GM23338 (cell line): Measurements from ENCODE around the gene MAP2K4. TPM values are rescaled to one million over a fixed set of nuclear protein-coding genes. Genes with fewer than 3 reads are reported as not detected.

Experiments used
- ATAC-seq: fragments of 200-7000 bp; cut with Tn5 transposase; 3 replicates; pipeline ENCODE4 v1.9.1; 2020
- DNase-seq: peaks from one replicate; pipeline ENCODE4 v3.0.0-alpha.2; 2015; ENCODE audit warnings: low spot score
- H2AFZ ChIP-seq: fragments of 200-600 bp; sonication (generic); 2 replicates; pipeline ENCODE4 v1.8.0; 2016; ENCODE audit warnings: antibody characterized with exemption, mild to moderate bottlenecking, moderate library complexity
- H3F3A ChIP-seq: fragments of 200-600 bp; sonication (generic); replicated peaks from 2 replicates; pipeline ENCODE4 v1.8.0; 2017; ENCODE audit warnings: antibody characterized with exemption, mixed run types, low read depth
- H3K27ac ChIP-seq: fragments of 200-600 bp; sonication (generic); 2 replicates; pipeline ENCODE4 v1.6.1; 2016; ENCODE audit warnings: low read depth
- H3K27me3 ChIP-seq: fragments of 200-600 bp; sonication (generic); 2 replicates; pipeline ENCODE4 v1.8.0; 2016; ENCODE audit warnings: mild to moderate bottlenecking, mixed run types, moderate library complexity; ENCODE audit not compliant: insufficient read depth
- H3K36me3 ChIP-seq: fragments of 200-600 bp; sonication (generic); 2 replicates; pipeline ENCODE4 v1.8.0; 2016; ENCODE audit warnings: mild to moderate bottlenecking; ENCODE audit not compliant: insufficient read depth
- H3K4me1 ChIP-seq: fragments of 200-600 bp; sonication (generic); 2 replicates; pipeline ENCODE4 v1.8.0; 2016; ENCODE audit warnings: mild to moderate bottlenecking, moderate library complexity; ENCODE audit not compliant: insufficient read depth
- H3K4me2 ChIP-seq: fragments of 200-600 bp; sonication (generic); 2 replicates; pipeline ENCODE4 v1.7.1; 2017; ENCODE audit warnings: mixed run types
- H3K4me3 ChIP-seq: fragments of 200-600 bp; sonication (generic); 2 replicates; pipeline ENCODE4 v1.6.1; 2016; ENCODE audit warnings: mixed run types
- H3K79me2 ChIP-seq: fragments of 200-600 bp; sonication (generic); replicated peaks from 2 replicates; pipeline ENCODE4 v1.8.0; 2017; ENCODE audit warnings: mild to moderate bottlenecking; ENCODE audit not compliant: insufficient read depth
- H3K9me2 ChIP-seq: fragments of 200-600 bp; sonication (generic); 2 replicates; pipeline ENCODE4 v1.8.0; 2017; ENCODE audit not compliant: insufficient read depth
- H4K20me1 ChIP-seq: fragments of 200-600 bp; sonication (generic); replicated peaks from 2 replicates; pipeline ENCODE4 v1.8.0; 2017; ENCODE audit warnings: mild to moderate bottlenecking; ENCODE audit not compliant: insufficient read depth
- H3K27ac Mint-ChIP-seq: 2 replicates; pipeline ENCODE4 v1.8.0; 2020; ENCODE audit warnings: inconsistent platforms, mild to moderate bottlenecking, moderate library complexity, mixed read lengths
- H3K27me3 Mint-ChIP-seq: 3 replicates; pipeline ENCODE4 v1.8.0; 2022; ENCODE audit warnings: low read depth, mild to moderate bottlenecking, moderate library complexity, mixed read lengths, inconsistent platforms; ENCODE audit not compliant: insufficient read depth, poor library complexity
- H3K36me3 Mint-ChIP-seq: 3 replicates; pipeline ENCODE4 v1.8.0; 2021; ENCODE audit warnings: low read depth, mild to moderate bottlenecking, inconsistent platforms, moderate library complexity, mixed read lengths
- H3K4me1 Mint-ChIP-seq: 3 replicates; pipeline ENCODE4 v1.8.0; 2020; ENCODE audit warnings: mild to moderate bottlenecking, inconsistent platforms, mixed read lengths
- H3K4me3 Mint-ChIP-seq: 3 replicates; pipeline ENCODE4 v1.8.0; 2021; ENCODE audit warnings: moderate library complexity, mild to moderate bottlenecking, inconsistent platforms, mixed read lengths
- H3K9me3 Mint-ChIP-seq: 3 replicates; pipeline ENCODE4 v1.8.0; 2020; ENCODE audit warnings: moderate library complexity, mild to moderate bottlenecking, inconsistent platforms, mixed read lengths
- CREB1 ChIP-seq: fragments of 250-450 bp; sonication (Bioruptor Pico); IDR thresholded peaks from 2 replicates; pipeline ENCODE4 v1.5.0; 2020; ENCODE audit warnings: low read depth, mild to moderate bottlenecking, moderate library complexity
- CTCF ChIP-seq, 2 experiments: fragments of 200-600 bp in 1 of 2; sonication (generic) in 1 of 2; conservative IDR thresholded peaks; 2 replicates each; pipeline versions ENCODE4 v1.5.1 to v1.6.1; 2016 to 2017; ENCODE audit warnings: antibody characterized with exemption in 2 of 2, low read depth in 2 of 2, mild to moderate bottlenecking in 2 of 2, moderate library complexity in 1 of 2
- ETS1 ChIP-seq: IDR thresholded peaks from 2 replicates; pipeline ENCODE4 v1.6.1; 2016; ENCODE audit warnings: antibody characterized with exemption
- EZH2 ChIP-seq: fragments of 200-600 bp; sonication (generic); IDR thresholded peaks from one replicate; pipeline ENCODE4 v1.8.0; 2017; ENCODE audit warnings: antibody characterized with exemption, mild to moderate bottlenecking, low read depth; ENCODE audit not compliant: unreplicated experiment
- EZH2phosphoT487 ChIP-seq: fragments of 200-600 bp; sonication (generic); IDR thresholded peaks from one replicate; pipeline ENCODE4 v1.8.1; 2018; ENCODE audit warnings: antibody characterized with exemption; ENCODE audit not compliant: unreplicated experiment
- JUNB ChIP-seq: IDR thresholded peaks from one replicate; pipeline ENCODE4 v1.6.1; 2016; ENCODE audit warnings: antibody characterized with exemption; ENCODE audit not compliant: unreplicated experiment
- NANOG ChIP-seq: IDR thresholded peaks from 2 replicates; pipeline ENCODE4 v1.6.1; 2016; ENCODE audit warnings: antibody characterized with exemption, borderline replicate concordance
- POLR2AphosphoS5 ChIP-seq: IDR thresholded peaks from 2 replicates; pipeline ENCODE4 v1.6.1; 2016; ENCODE audit warnings: antibody characterized with exemption, low read depth
- REST ChIP-seq: IDR thresholded peaks from one replicate; pipeline ENCODE4 v1.6.1; 2018; ENCODE audit warnings: antibody characterized with exemption; ENCODE audit not compliant: unreplicated experiment
- STAT1 ChIP-seq: IDR thresholded peaks from one replicate; pipeline ENCODE4 v1.6.1; 2016; ENCODE audit warnings: antibody characterized with exemption; ENCODE audit not compliant: unreplicated experiment
- ZNF114 ChIP-seq: fragments of 250-450 bp; sonication (Bioruptor Pico); IDR thresholded peaks from 2 replicates; pipeline ENCODE4 v1.5.0; 2020; ENCODE audit warnings: mild to moderate bottlenecking, moderate library complexity
- ZNF331 ChIP-seq: fragments of 250-450 bp; sonication (Bioruptor Pico); IDR thresholded peaks from 2 replicates; pipeline ENCODE4 v1.5.0; 2020; ENCODE audit warnings: low read depth, mild to moderate bottlenecking, moderate library complexity
- ZNF462 ChIP-seq: fragments of 250-450 bp; sonication (Bioruptor Pico); IDR thresholded peaks from 2 replicates; pipeline ENCODE4 v1.5.0; 2020; ENCODE audit warnings: mild to moderate bottlenecking, moderate library complexity
- polyA plus RNA-seq: library from polyadenylated mRNA; unstranded; fragments of >200 nt; fragmentation: Nextera tagmentation; extraction: Ambion mirVana; gene quantifications from 2 replicates; pipeline ENCODE4 v1.2.1, GENCODE V29; 2016
- total RNA-seq: library from RNA; depleted of rRNA; stranded (reverse); fragments of >200 nt; shearing (Covaris generic); gene quantifications from 2 replicates; pipeline ENCODE4 v1.2.3, GENCODE V29; 2014

MAP2K4 gene
- total and polyA plus RNA-seq, 2 experiments from 2014 or later = 25.3 to 36.4 TPM

GRCh38 chr17:12128946-12129345 lies 108.3 kb downstream of the MAP2K4 start:
- no peak overlapping the region for H3K4me3 Mint-ChIP-seq
- no peaks in the 10 kb centered on the region for H3K9me3 Mint-ChIP-seq
- Histone ChIP-seq H3K4me2 (no peak overlapping the region), H3K9me2 (no peaks in the 10 kb centered on the region), H3K36me3 (peaks cover 8% of the 10 kb centered on the region; the same call in 1 of the 2 replicates), H3K79me2 (peaks cover 9% of the 10 kb centered on the region; the same call in 1 of the 2 replicates), H2AFZ (no peak overlapping the region), H3F3A (no peaks in the 10 kb centered on the region), H4K20me1 (no peaks in the 10 kb centered on the region), H3K27me3 (no peaks in the 10 kb centered on the region), H3K4me3 (no peak overlapping the region), H3K27ac (no peak overlapping the region), H3K4me1 (peaks cover 8% of the 10 kb centered on the region; the same call in 1 of the 2 replicates)
- peaks cover 11% of the 10 kb centered on the region for H3K4me1 Mint-ChIP-seq
- ATAC-seq (no peak), DNase-seq (no peak)
- H3K27me3 Mint-ChIP-seq = peaks cover 2% of the 10 kb centered on the region
- no peak for TF ChIP-seq CTCF (conservative IDR thresholded peaks at IDR 0.05; ENCODE audit: low read depth in 2 of 2)
- no peak for TF ChIP-seq ZNF114 (CRISPR knock-in tag)
- TF ChIP-seq REST = no peak
- no peak for TF ChIP-seq ETS1
- TF ChIP-seq POLR2AphosphoS5 = no peak
- no peak for TF ChIP-seq CREB1 (CRISPR knock-in tag)
- TF ChIP-seq ZNF462 = no peak
- TF ChIP-seq EZH2 = no peak
- TF ChIP-seq EZH2phosphoT487 = no peak
- TF ChIP-seq STAT1 = no peak
- TF ChIP-seq NANOG = no peak
- no peak for TF ChIP-seq JUNB
- TF ChIP-seq ZNF331 (CRISPR knock-in tag) = no peak
- no peak overlapping the region for H3K27ac Mint-ChIP-seq
- H3K36me3 Mint-ChIP-seq = peaks cover 42% of the 10 kb centered on the region
